Activated B cell treated with CpG ODN at 0.5 μM for 24 hours (primary cell): ENCODE data around the gene FSD1. TPM values are rescaled to one million over a fixed set of nuclear protein-coding genes. Genes with fewer than 3 reads are reported as not detected.
"Not testable (repeated sequence)": the region's sequence is repeated elsewhere in the genome, so short reads cannot be mapped to it uniquely, and the experiment has no call there.

Experiments used
- ATAC-seq: fragments of 200-7000 bp; cut with Tn5 transposase; one replicate; pipeline ENCODE4 v1.10.0; 2021; ENCODE audit warnings: low read depth, mild to moderate bottlenecking, moderate library complexity
- CTCF ChIA-PET: fragments of 350-600 bp; sonication (Branson Sonifier 250); formaldehyde crosslinking; loops from one replicate; lab custom pipeline; 2021; ENCODE audit warnings: antibody characterized with exemption; lab: Charles Lee
- POLR2A ChIA-PET: fragments of 350-600 bp; sonication (Branson Sonifier 250); formaldehyde crosslinking; loops from one replicate; lab custom pipeline; 2021; ENCODE audit warnings: antibody characterized with exemption; lab: Charles Lee
- DNase-seq: peaks from one replicate; pipeline ENCODE4 v3.0.0; 2022
- H3K27ac Mint-ChIP-seq: one replicate; pipeline ENCODE4 v1.8.0; 2020; ENCODE audit warnings: mixed read lengths
- H3K27me3 Mint-ChIP-seq: one replicate; pipeline ENCODE4 v1.8.0; 2021; ENCODE audit warnings: mixed read lengths
- H3K36me3 Mint-ChIP-seq: one replicate; pipeline ENCODE4 v1.8.0; 2021; ENCODE audit warnings: low read depth, mixed read lengths
- H3K4me1 Mint-ChIP-seq: one replicate; pipeline ENCODE4 v1.8.0; 2021; ENCODE audit warnings: mixed read lengths
- H3K4me3 Mint-ChIP-seq: one replicate; pipeline ENCODE4 v1.8.0; 2020; ENCODE audit warnings: mild to moderate bottlenecking, mixed read lengths
- H3K9me3 Mint-ChIP-seq: one replicate; pipeline ENCODE4 v1.8.0; 2020; ENCODE audit warnings: mixed read lengths
- intact Hi-C: fragments of 100-400 bp; cut with micrococcal nuclease; formaldehyde crosslinking; loops from one replicate; pipeline ENCODE4 v1.15.1; 2024
- total RNA-seq: library from RNA; stranded (reverse); gene quantifications from 2 replicates; pipeline ENCODE4 v1.2.3, GENCODE V29; 2022
- TF ChIP-seq, protein P1 (sequence below): fragments of 200-600 bp; IDR thresholded peaks from one replicate; pipeline ENCODE4 v1.8.0; 2022; ENCODE audit warnings: antibody characterized with exemption, mild to moderate bottlenecking

Gene FSD1
- total RNA-seq, 1 donor from 2014 or later, result 2.6 TPM

DNA sequence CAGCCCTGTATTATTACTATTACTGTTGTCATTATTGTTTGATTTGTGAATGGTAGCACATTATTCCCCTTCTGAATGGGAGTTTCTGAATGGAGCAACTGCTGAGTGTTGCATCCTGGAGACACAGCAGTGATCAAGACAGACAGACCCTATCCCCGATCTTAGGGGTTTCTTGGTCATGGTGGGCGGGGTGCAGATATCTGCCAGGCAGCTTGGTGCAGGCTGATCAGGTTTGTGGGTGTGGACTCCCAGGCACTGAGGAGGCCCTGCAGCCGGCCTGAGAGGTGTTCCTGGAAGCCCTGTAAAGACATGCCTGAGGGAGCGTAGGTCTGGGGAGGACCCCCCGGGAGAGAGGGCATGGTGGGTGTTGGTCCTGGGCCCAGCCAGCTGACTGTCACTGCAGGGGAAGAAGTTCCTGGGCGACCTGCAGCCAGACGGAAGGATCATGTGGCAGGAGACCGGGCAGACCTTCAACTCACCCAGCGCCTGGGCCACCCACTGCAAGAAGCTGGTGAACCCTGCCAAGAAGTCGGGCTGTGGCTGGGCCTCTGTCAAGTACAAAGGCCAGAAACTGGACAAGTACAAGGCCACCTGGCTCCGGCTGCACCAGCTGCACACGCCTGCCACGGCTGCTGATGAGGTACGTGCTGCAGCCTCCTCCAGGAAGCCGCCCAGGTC is 41.1 kb downstream of the FSD1 start:
- TF ChIP-seq, protein P1, sequence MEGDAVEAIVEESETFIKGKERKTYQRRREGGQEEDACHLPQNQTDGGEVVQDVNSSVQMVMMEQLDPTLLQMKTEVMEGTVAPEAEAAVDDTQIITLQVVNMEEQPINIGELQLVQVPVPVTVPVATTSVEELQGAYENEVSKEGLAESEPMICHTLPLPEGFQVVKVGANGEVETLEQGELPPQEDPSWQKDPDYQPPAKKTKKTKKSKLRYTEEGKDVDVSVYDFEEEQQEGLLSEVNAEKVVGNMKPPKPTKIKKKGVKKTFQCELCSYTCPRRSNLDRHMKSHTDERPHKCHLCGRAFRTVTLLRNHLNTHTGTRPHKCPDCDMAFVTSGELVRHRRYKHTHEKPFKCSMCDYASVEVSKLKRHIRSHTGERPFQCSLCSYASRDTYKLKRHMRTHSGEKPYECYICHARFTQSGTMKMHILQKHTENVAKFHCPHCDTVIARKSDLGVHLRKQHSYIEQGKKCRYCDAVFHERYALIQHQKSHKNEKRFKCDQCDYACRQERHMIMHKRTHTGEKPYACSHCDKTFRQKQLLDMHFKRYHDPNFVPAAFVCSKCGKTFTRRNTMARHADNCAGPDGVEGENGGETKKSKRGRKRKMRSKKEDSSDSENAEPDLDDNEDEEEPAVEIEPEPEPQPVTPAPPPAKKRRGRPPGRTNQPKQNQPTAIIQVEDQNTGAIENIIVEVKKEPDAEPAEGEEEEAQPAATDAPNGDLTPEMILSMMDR, result no peak
- peaks cover 27% of the 10 kb centered on the region for H3K36me3 Mint-ChIP-seq
- intact Hi-C loops, result no loop called here
- ChIA-PET POLR2A (no interaction called here), CTCF (interaction anchor here (1.2 kb wide), 1 partner anchor 30 kb away, joined by 3 read pairs; no protein-coding TSS in a partner anchor)
- H3K4me3 Mint-ChIP-seq, result peak overlapping the region; percentile 24
- H3K27me3 Mint-ChIP-seq, result no peaks in the 10 kb centered on the region
- no peak overlapping the region for H3K27ac Mint-ChIP-seq
- DNase-seq, result no peak
- peaks cover 20% of the 10 kb centered on the region for H3K4me1 Mint-ChIP-seq
- no peak for ATAC-seq
- no peaks in the 10 kb centered on the region for H3K9me3 Mint-ChIP-seq

- intact Hi-C loops, result no loop called here
- H3K9me3 Mint-ChIP-seq, result no peaks in the 10 kb centered on the region
- TF ChIP-seq, protein P1, result no peak
- ChIA-PET POLR2A (interaction anchor here (0.6 kb wide), 1 partner anchor 53 kb away, joined by 4 read pairs; no protein-coding TSS in a partner anchor), CTCF (interaction anchor here (1.2 kb wide), 1 partner anchor 30 kb away, joined by 3 read pairs; no protein-coding TSS in a partner anchor)
- DNase-seq (no peak), ATAC-seq (no peak)
- H3K27me3 Mint-ChIP-seq, result no peaks in the 10 kb centered on the region
- peaks cover 20% of the 10 kb centered on the region for H3K4me1 Mint-ChIP-seq
- peaks cover 28% of the 10 kb centered on the region for H3K36me3 Mint-ChIP-seq
- no peak overlapping the region for H3K27ac Mint-ChIP-seq
- no peak overlapping the region for H3K4me3 Mint-ChIP-seq
These were observed 41.6 kb downstream of the FSD1 start for GRCh38 chr19:4346020-4346383.

DNA sequence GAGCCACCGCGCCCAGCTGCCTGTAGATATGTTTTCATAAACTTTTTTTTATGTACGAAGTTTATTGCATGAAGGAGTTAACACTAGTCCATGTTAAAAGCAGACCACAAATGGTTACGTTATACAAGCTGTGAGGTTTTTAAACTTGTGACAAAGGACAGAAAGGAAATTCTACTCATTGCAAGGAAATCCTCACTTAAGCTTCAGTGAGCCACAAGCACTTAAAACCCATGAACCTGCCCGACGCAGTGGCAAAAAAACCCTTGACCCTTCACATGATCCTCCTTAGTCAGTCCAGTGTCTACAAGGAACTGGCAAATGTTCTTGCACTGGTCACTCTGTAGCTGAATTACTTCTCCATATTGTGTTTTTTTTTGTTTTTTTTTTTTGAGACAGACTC is 43.1 kb downstream of the FSD1 start:
- Mint-ChIP-seq H3K36me3 (peaks cover 28% of the 10 kb centered on the region), H3K27ac (no peak overlapping the region), H3K9me3 (no peaks in the 10 kb centered on the region), H3K4me1 (peaks cover 14% of the 10 kb centered on the region), H3K27me3 (no peaks in the 10 kb centered on the region), H3K4me3 (no peak overlapping the region)
- ChIA-PET CTCF (no interaction called here), POLR2A (interaction anchor here (1.3 kb wide), 1 partner anchor 19 kb away, joined by 3 read pairs; no protein-coding TSS in a partner anchor)
- TF ChIP-seq, protein P1, result no peak
- intact Hi-C loops, result no loop called here
- DNase-seq, result no peak
- ATAC-seq, result no peak

GRCh38 chr19:4349225-4349624 is 44.8 kb downstream of the FSD1 start:
- H3K27ac Mint-ChIP-seq, POLR2A ChIA-PET, DNase-seq, H3K9me3 Mint-ChIP-seq, H3K4me3 Mint-ChIP-seq, H3K27me3 Mint-ChIP-seq, H3K4me1 Mint-ChIP-seq, intact Hi-C loops, ATAC-seq, CTCF ChIA-PET: not testable (repeated sequence)
- H3K36me3 Mint-ChIP-seq, result peaks cover 25% of the 10 kb centered on the region

DNA sequence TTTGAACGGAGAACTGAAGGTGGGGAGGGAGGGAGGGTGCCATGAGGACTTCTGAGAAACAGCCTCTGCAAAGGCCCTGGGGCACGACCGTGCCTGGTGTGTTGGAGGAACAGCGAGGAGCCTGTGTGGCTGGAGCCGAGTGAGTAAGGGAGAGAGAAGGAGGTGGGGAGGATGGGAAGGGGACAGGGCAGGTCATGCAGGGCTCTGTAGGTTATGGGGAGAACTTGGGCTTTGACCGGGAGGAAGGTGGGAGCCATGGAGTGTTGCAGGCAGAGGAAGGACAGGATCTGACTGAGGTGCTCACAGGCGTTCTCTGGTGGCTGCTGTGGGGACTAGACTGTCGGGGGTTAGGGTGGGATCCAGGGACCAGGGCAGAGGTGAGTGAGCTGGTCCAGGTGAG is 45.7 kb downstream of the FSD1 start:
- intact Hi-C loops, result no loop called here
- TF ChIP-seq, protein P1, result no peak
- Mint-ChIP-seq H3K36me3 (peaks cover 25% of the 10 kb centered on the region), H3K4me3 (no peak overlapping the region), H3K4me1 (peaks cover 2% of the 10 kb centered on the region), H3K27me3 (no peaks in the 10 kb centered on the region), H3K9me3 (no peaks in the 10 kb centered on the region), H3K27ac (no peak overlapping the region)
- no peak for DNase-seq
- ChIA-PET POLR2A (no interaction called here), CTCF (no interaction called here)
- ATAC-seq, result no peak
